Glomerular visceral epithelial cell (primary cell): ENCODE results near the gene ABCG1.

Source experiments
- DNase-seq: peaks from one replicate; pipeline ENCODE4 v3.0.0-alpha.2; 2016; ENCODE audit errors: extremely low spot score

The ABCG1 gene

DNA sequence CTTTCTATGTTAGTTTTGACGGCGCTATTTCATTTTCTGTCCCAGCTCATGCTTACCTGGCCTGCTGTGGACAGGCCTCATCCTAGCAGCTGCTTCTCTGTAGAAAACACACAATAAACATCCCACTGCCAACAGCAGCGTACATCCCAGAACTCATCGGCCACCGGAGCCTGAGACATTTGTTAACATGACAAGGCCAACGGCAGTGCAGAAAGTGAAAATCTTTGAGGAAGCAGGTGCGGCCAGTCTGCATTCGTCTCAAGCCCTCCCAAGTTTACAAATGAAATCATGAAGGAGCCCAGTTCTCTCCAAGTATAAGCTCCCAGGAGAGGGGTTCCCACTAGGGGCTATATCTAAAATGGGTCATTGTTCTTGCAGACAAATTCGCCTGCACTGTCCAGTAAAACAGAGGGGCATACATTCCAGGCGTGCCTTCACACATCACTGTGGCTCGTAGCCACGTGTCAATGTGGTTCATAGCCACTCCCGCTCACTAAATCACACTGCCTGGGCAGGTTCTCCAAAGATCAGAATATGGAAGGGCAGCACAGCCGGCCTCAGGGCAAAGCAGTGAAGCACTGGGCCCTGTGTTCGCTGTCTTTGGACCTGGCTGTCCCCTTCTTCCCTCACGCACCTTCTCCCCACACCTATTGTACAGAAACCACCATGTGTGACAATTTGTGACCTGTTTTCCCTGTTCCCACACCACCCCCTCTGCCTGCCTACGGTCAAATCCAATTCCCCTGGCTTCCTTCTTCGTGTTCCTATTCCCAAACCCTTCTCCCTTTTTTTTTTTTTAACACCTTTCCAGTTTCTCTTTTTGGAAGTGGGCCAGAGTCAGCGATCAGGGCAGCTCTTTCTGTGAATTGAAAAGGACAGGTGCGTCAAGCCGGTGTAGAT, 27.0 kb upstream of the ABCG1 start:
- DNase-seq, result no peak

DNA sequence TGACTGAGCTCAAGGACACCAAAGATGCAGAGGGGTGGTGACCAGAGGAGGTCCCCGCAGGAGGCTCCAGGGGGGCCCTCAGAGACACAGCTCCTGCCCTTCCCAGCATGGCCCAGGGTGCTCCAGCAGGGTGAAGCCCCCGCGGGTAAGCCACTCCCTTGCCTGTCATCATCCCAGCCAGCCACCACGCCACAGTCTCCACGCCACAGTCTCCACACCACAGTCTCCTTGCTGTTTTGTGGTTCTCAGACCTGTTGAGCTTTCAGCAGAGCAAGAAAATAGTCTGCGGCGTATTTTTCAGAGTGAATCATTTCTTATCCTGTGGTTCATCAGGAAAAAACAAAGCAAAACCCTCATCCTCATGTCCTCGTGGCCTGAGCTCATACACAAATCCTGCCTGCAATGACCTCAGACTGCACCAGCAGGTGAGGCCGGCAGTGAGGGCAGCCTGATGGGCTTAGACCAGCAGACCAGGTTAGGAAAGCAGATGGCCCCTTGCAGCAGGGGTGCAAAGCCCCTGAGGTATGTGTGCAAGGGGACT, 25.7 kb upstream of the ABCG1 start:
- no peak for DNase-seq

GRCh38 chr21:42193721-42194120, 25.2 kb upstream of the ABCG1 start:
- no peak for DNase-seq

DNA sequence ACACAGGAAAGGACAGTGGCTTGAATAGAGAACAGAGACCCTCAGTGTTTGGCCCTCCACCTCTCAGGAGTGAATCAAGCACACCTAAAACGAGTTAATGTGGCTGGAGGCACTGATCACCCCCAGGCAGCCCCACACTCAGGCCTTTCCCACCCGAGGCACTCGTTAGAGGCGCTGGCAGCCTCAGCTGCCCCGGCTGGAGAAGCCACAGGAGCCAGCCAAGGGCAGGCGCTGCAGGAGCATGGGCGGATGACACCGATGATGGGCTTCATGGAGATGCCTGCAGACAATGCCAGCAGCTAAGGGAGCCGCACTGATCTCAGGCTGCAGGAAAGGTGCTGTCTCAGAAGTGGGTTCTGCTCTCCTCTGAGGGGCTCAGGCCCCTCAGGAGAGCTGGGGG, 24.1 kb upstream of the ABCG1 start:
- DNase-seq, result no peak

- no peak for DNase-seq
Observed at GRCh38 chr21:42195378-42196031, 23.4 kb upstream of the ABCG1 start.

DNA sequence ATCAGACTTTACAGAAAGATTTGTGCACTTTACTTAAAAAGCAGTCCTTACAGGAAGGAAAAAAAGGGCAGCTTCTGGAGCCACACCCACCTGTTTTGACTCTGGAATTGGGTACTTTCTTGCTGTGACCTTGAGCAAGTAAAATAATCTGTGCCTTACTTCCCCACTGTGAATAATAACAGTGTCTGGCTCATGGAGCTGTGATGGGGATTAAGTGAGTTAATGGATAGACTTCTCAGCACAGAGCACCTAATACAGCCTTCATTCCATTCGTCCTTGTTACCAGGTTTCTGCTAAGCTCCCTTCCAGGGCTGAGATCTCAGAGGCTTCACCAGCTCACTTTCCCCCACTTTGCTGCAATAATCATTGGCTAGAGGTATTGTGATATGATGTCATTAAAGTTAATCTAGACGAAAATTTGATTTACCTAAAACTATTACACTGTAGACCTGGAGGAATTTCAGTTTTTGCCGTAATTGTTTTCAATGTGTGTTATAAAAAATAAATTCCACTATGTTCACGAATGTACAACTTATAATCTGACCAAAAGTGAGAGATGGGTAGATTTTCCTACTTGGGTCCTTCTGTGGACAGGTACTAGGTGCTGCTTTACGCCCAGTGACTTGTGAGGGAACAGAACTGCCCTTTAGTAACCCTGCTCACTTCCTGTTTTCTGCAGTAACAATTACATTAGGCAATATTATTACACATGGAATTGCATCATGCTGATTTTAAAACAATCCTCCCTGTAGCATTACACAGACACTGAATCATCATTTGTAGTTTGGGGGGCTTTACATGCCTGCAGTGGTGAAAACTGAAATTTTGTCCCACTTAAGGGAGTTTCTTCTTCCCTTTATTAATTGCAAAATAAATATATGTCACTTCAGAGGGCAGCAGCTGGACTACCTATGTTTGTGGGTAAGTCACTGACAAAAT, 19.7 kb upstream of the ABCG1 start:
- DNase-seq, result no peak

- DNase-seq, result no peak
Observed at GRCh38 chr21:42199868-42200463, 19.0 kb upstream of the ABCG1 start.

DNA sequence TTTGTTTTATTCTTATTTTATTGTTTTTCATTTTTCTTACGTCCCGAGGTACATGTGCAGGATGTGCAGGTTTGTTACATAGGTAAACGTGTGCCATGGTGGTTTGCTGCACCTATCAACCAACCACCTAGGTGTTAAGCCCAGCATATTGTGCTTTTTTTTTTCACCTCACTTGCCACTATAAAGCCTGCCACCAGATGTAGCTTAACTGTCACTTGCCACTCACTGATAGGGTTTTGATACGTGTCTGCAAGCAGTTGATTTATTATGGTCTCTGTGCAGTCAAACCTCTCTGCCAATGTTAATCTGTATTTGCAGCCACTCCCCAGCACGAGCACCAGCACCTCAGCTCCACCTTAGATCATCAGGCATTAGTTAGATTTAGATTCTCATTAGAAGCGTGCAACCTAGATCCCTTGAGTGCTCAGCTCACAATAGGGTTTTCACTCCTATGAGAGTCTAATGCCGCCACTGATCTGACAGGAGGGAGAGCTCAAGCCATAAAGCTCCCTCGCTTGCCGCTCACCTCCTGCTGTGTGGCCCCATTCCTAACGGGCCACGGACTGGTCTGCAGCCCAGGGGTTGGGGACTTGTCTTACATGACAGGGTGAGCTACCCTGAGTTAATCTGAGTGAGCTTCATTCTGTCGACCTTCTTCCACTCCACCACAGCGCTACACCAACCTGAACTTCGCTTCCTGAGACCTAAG, 17.9 kb upstream of the ABCG1 start:
- DNase-seq, result no peak

GRCh38 chr21:42201615-42202161, 17.3 kb upstream of the ABCG1 start:
- no peak for DNase-seq

DNA sequence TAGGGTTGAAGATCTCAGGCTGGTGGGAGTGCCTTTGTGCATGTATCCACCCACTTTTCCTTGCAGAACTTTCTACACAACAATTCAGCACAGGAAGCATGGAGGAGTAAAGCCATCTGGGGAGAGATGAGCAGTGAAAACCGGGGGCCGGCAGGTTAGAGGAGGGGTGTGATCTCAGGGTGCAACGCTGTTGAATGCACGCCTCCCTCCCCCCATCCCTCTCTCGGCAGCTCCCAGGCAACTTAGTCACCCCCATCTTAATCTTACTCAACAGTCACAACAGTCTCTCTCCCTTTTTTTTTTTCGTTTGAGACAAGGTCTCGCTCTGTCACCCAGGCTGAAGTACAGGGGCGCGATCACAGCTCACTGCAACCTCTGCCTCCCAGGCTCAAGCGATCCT, 16.6 kb upstream of the ABCG1 start:
- DNase-seq, result no peak

DNA sequence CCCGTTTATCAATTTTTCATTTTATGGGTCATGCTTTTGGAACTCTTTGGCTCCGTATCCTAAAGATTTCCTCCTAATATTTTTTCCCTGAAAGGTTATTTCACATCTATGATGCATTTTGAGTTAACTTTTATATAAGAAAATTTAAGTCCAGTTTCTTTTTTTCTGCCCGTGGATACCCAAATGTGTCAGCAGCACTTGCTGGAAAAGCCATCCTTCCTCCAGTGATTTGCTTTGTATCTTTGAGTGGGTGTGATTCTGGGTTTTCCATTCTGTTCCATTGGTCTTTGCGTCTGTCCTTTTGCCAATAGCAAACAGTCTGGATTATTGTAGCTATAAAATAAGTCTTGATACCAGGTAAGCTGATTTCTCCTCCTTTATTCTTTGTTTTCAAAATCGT, 15.6 kb upstream of the ABCG1 start:
- DNase-seq, result no peak

GRCh38 chr21:42203936-42204335, 15.0 kb upstream of the ABCG1 start:
- no peak for DNase-seq

DNA sequence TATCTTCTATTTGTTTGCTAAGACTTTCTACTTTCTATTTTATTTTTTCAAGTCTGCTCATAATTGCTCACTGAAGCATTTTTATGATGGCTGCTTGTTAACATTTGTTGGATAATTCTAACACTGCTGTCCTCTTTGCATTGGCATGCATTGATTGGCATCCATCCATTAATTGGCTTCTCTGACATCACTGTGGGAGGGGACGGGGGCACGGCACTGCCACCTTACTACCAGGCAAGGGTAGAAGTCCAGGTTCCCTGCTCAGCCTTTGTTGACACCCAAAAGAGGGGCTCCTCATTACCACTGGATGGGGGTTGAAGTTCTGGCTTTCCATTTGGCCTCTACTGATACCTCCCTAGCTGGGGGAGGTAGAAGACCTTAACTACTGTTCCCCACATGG, 11.5 kb upstream of the ABCG1 start:
- DNase-seq, result no peak

- DNase-seq, result no peak
Observed at GRCh38 chr21:42208036-42208435, 10.9 kb upstream of the ABCG1 start.

DNA sequence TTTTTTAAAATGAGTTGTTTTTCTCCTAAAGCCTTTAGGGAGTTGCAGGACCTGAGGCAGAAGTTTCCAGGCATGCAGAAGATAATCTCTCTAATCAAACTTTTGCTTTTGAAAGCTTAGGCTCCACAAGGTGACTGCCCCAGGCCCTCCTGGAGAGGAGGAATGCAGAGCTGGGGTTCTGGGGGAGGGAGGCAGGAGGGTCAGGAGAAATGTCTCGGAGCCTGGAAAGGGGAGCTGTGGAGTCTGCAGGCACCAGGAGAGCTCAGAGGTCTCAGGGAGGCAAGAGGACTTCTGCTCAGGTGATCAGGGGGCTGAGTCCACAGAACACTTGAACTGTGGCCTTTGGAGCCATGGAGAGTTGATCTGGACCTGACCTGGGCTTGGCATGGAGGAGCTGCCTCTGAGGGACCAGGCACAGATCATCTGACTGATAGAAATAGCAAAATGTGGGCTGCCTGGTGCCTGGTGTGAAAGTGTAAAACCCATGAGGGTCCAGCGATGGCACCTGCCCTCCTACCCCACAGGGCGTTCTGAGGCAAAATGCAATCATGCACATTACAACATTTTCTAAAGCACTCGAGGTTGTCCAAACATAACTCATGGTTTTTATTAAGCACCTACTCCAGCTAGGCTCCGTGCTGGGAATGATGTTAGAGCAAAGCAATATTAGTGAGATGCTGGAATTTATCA, 10.0 kb upstream of the ABCG1 start:
- no peak for DNase-seq

DNA sequence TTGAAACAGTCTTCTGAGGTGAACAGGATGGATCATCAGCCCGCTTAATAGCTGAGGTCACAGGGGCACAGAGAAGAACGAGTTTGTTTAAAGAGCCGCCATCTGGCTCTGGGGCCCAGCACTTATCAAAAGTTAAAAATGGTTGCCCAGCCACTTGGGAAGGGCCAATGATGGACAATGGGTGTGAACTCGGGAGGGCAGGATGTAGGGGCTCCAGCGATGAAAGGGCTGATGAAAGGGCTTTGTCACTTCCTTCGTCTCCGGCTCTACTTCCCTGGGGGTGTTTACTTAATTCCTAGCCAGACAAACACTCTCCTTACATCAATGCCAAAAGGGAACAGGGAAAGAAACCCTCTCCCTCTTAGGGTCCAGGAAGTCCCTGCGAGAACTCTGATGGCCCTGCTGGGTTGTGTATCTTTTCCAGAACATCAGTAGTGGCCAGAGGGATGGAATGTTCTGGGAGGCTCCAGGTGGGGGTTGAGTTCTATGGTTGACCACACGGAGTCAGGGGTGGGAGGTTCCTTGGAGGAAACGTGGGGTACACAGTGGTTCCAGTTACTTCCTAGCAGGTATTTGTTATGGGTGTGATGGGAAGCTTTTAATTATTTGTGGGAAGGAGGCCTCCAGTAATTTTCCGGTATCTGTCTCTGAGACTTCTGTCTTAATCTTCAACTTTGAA, 9.0 kb upstream of the ABCG1 start:
- no peak for DNase-seq

- no peak for DNase-seq
Observed at GRCh38 chr21:42212266-42212665, 6.7 kb upstream of the ABCG1 start.

GRCh38 chr21:42213082-42213774, 5.7 kb upstream of the ABCG1 start:
- no peak for DNase-seq
